IPS-18a (cell line): ENCODE data around the gene SVIL.
"Not testable (repeated sequence)": the region's sequence is repeated elsewhere in the genome, so short reads cannot be mapped to it uniquely, and the experiment has no call there.

Experiments
- H3K27ac ChIP-seq: one replicate; pipeline ENCODE4 v1.5.1; 2013; ENCODE audit warnings: low read length
- H3K27me3 ChIP-seq: one replicate; pipeline ENCODE4 v1.6.1; 2013; ENCODE audit warnings: mild to moderate bottlenecking, low read length; ENCODE audit not compliant: control insufficient read depth, insufficient read depth
- H3K36me3 ChIP-seq: one replicate; pipeline ENCODE4 v1.6.1; 2013; ENCODE audit warnings: low read depth, low read length; ENCODE audit not compliant: control insufficient read depth
- H3K4me1 ChIP-seq: one replicate; pipeline ENCODE4 v1.6.1; 2013; ENCODE audit warnings: low read depth, low read length; ENCODE audit not compliant: control insufficient read depth
- H3K4me3 ChIP-seq: one replicate; pipeline ENCODE4 v1.5.1; 2013; ENCODE audit warnings: low read length
- H3K9ac ChIP-seq: one replicate; pipeline ENCODE4 v1.6.1; 2013; ENCODE audit warnings: mild to moderate bottlenecking, low read length, moderate library complexity
- H3K9me3 ChIP-seq: one replicate; pipeline ENCODE4 v1.6.1; 2013; ENCODE audit warnings: low read depth, low read length; ENCODE audit not compliant: control insufficient read depth

Gene SVIL

GRCh38 chr10:29630205-29631048, 4.3 kb downstream of the SVIL start:
- no peaks in the 10 kb centered on the region for H3K9me3 ChIP-seq
- H3K4me3 ChIP-seq = no peak overlapping the region
- H3K36me3 ChIP-seq = no peaks in the 10 kb centered on the region
- no peak overlapping the region for H3K9ac ChIP-seq
- H3K27me3 ChIP-seq = no peaks in the 10 kb centered on the region
- H3K27ac ChIP-seq = no peak overlapping the region
- peaks cover 26% of the 10 kb centered on the region for H3K4me1 ChIP-seq

- H3K9ac ChIP-seq = no peak overlapping the region
- no peak overlapping the region for H3K4me3 ChIP-seq
- peaks cover 12% of the 10 kb centered on the region for H3K4me1 ChIP-seq
- H3K36me3 ChIP-seq = no peaks in the 10 kb centered on the region
- H3K27me3 ChIP-seq = no peaks in the 10 kb centered on the region
- H3K9me3 ChIP-seq = no peaks in the 10 kb centered on the region
- no peak overlapping the region for H3K27ac ChIP-seq
Observed at GRCh38 chr10:29628912-29629526, 5.8 kb downstream of the SVIL start.

- H3K27me3 ChIP-seq = no peaks in the 10 kb centered on the region
- H3K36me3 ChIP-seq = no peaks in the 10 kb centered on the region
- H3K4me3 ChIP-seq = no peak overlapping the region
- H3K4me1 ChIP-seq = peaks cover 5% of the 10 kb centered on the region
- no peaks in the 10 kb centered on the region for H3K9me3 ChIP-seq
- H3K9ac ChIP-seq = no peak overlapping the region
- no peak overlapping the region for H3K27ac ChIP-seq
Observed at GRCh38 chr10:29628311-29628710, 6.5 kb downstream of the SVIL start.

DNA sequence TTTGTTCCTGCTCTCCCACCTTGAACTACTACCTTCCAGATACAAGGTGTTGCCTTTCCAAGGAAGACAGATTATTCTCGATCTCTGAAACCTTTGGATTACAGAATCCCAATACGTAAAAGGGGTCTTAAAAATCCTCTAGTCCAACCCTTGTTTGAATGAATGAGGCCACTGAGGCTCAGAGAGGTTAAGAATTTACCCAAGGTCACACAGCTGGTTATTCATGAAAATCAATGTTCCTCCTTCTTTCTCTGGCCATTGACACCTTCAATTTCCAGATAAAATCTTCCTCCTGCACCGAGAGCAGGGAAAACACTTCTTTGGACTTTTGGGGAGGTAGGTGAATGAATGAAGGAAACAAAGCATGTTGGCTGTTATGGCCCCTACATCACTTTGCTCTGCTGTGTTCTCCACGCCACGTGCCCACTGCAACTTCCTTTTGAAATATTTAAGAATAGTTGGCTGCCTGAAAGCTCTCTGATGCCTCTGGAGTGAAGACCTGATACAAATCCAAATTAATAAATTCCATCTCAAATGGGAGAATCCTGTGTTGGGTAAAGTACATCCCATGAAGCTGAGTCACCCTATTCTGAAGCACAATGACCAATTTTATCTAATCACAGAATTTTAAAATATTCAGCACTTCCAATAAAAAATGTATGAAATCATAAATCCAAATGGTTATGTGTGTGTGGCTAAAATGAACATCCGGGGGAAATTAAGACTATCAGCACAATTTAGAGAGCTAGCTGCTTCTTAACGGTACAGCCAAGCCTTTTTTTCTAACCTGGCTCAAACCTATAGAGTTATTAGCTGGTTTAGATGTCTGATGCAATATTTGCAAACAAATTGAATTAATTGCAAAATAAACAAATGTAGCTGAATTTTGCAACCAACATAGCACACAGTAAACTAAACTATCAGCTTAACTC, 7.3 kb downstream of the SVIL start:
- Histone ChIP-seq H3K4me1 (peaks cover 4% of the 10 kb centered on the region), H3K9me3 (no peaks in the 10 kb centered on the region), H3K36me3 (no peaks in the 10 kb centered on the region), H3K4me3 (no peak overlapping the region), H3K9ac (no peak overlapping the region), H3K27ac (no peak overlapping the region), H3K27me3 (no peaks in the 10 kb centered on the region)

- not testable (repeated sequence) for H3K9ac ChIP-seq, H3K4me3 ChIP-seq, H3K4me1 ChIP-seq, H3K9me3 ChIP-seq, H3K27me3 ChIP-seq, H3K36me3 ChIP-seq, H3K27ac ChIP-seq
Observed at GRCh38 chr10:29624357-29624756, 10.4 kb downstream of the SVIL start.

DNA sequence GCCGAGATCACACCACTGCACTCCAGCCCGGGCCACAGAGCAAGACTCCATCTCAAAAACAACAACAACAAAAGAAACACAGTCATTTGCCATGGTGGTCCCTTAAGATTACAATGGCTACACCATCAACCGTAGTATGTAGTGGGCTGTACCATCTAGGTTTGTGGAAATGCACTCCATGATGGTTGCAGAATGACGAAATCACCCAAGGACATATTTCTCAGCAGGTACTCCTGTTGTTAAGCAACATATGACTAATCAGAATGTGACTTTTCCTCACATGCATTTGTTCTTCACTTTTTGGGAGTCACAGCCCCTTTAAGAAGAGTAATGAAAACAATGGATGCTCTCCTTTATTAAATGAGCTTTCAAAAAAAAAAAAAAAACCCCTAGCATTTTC, 11.0 kb downstream of the SVIL start:
- no peaks in the 10 kb centered on the region for H3K27me3 ChIP-seq
- H3K4me3 ChIP-seq = no peak overlapping the region
- H3K4me1 ChIP-seq = peaks cover 8% of the 10 kb centered on the region
- no peaks in the 10 kb centered on the region for H3K9me3 ChIP-seq
- no peak overlapping the region for H3K27ac ChIP-seq
- H3K9ac ChIP-seq = no peak overlapping the region
- no peaks in the 10 kb centered on the region for H3K36me3 ChIP-seq

GRCh38 chr10:29622382-29622922, 12.3 kb downstream of the SVIL start:
- H3K27me3 ChIP-seq = no peaks in the 10 kb centered on the region
- no peak overlapping the region for H3K27ac ChIP-seq
- no peak overlapping the region for H3K9ac ChIP-seq
- H3K4me3 ChIP-seq = no peak overlapping the region
- no peaks in the 10 kb centered on the region for H3K36me3 ChIP-seq
- peaks cover 20% of the 10 kb centered on the region for H3K4me1 ChIP-seq
- H3K9me3 ChIP-seq = no peaks in the 10 kb centered on the region

GRCh38 chr10:29621161-29621560, 13.6 kb downstream of the SVIL start:
- peaks cover 20% of the 10 kb centered on the region for H3K4me1 ChIP-seq

GRCh38 chr10:29620112-29620690, 14.6 kb downstream of the SVIL start:
- Histone ChIP-seq H3K27ac (no peak overlapping the region), H3K4me3 (no peak overlapping the region), H3K36me3 (no peaks in the 10 kb centered on the region), H3K9me3 (no peaks in the 10 kb centered on the region), H3K9ac (no peak overlapping the region), H3K27me3 (no peaks in the 10 kb centered on the region), H3K4me1 (peaks cover 20% of the 10 kb centered on the region)

More at GRCh38 chr10:29621161-29621560, 13.6 kb downstream of the SVIL start:
- no peak overlapping the region for H3K27ac ChIP-seq
- no peak overlapping the region for H3K9ac ChIP-seq
- no peaks in the 10 kb centered on the region for H3K36me3 ChIP-seq
- H3K4me3 ChIP-seq = no peak overlapping the region
- no peaks in the 10 kb centered on the region for H3K9me3 ChIP-seq
- no peaks in the 10 kb centered on the region for H3K27me3 ChIP-seq

DNA sequence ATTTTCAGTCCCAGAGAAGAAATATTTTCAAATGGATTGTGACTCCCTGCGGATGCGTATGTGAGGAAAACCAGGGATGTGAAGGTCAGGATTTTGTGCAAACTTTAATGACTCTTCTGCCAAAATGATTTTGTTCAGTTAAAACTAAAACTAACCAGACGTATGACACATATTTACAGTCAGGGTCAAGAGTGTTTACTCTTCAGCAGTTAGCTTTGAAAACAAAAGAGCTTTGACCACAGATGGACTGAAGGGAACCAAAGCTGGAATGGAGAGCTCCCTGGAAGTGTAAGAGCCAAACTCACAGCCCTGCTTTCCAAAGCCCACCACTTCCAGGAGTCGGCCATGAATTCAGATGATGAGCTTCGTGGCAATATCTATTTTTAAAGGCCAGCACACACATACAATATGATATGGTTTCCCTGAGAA, 15.5 kb downstream of the SVIL start:
- H3K27me3 ChIP-seq = no peaks in the 10 kb centered on the region
- no peaks in the 10 kb centered on the region for H3K9me3 ChIP-seq
- H3K36me3 ChIP-seq = no peaks in the 10 kb centered on the region
- H3K4me3 ChIP-seq = no peak overlapping the region
- peaks cover 20% of the 10 kb centered on the region for H3K4me1 ChIP-seq
- H3K9ac ChIP-seq = no peak overlapping the region
- H3K27ac ChIP-seq = no peak overlapping the region
